ENCODE results near the gene LRTM2.

The LRTM2 gene

DNA sequence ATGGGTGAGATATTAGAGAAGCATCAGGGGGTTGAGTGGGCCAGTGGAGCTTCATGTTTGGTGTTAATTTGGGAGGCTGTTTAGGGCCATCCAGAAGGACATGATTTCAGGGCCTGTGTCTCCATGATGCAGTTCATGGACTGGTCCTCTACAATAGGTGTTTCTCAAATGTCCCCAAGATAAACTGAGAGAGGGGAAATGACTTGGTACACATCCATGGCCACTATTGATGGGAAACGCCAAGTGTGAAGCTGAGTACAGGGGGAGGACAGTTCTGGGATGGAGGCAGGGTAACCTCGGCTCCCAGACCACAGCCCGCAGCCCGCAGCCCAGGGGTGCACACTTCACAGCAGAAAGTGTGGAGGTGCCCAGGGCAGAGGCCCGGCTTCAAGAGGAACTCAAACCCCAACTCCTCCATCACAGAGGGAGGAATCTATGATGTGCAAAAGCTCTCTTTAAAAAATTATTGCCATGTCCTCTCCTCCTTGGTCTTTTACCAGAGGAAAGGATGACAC is 64.8 kb downstream of the LRTM2 start:
- intact Hi-C loops (cut with DNase I; ENCODE audit: low total_unique reads) = no loop called here
- H3K27ac ChIP-seq = no peak overlapping the region
- no peaks in the 10 kb centered on the region for H3K36me3 ChIP-seq
- DNase-seq = no peak
- TF ChIP-seq, protein P1, sequence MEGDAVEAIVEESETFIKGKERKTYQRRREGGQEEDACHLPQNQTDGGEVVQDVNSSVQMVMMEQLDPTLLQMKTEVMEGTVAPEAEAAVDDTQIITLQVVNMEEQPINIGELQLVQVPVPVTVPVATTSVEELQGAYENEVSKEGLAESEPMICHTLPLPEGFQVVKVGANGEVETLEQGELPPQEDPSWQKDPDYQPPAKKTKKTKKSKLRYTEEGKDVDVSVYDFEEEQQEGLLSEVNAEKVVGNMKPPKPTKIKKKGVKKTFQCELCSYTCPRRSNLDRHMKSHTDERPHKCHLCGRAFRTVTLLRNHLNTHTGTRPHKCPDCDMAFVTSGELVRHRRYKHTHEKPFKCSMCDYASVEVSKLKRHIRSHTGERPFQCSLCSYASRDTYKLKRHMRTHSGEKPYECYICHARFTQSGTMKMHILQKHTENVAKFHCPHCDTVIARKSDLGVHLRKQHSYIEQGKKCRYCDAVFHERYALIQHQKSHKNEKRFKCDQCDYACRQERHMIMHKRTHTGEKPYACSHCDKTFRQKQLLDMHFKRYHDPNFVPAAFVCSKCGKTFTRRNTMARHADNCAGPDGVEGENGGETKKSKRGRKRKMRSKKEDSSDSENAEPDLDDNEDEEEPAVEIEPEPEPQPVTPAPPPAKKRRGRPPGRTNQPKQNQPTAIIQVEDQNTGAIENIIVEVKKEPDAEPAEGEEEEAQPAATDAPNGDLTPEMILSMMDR (IDR thresholded peaks at IDR 0.05) = no peak
- peaks cover 0 to under 1% of the 10 kb centered on the region in 2 donors for H3K27me3 ChIP-seq
- H3K9me3 ChIP-seq = no peaks in the 10 kb centered on the region
- H3K4me1 ChIP-seq = no peaks in the 10 kb centered on the region
- H3K4me3 ChIP-seq = no peak overlapping the region

DNA sequence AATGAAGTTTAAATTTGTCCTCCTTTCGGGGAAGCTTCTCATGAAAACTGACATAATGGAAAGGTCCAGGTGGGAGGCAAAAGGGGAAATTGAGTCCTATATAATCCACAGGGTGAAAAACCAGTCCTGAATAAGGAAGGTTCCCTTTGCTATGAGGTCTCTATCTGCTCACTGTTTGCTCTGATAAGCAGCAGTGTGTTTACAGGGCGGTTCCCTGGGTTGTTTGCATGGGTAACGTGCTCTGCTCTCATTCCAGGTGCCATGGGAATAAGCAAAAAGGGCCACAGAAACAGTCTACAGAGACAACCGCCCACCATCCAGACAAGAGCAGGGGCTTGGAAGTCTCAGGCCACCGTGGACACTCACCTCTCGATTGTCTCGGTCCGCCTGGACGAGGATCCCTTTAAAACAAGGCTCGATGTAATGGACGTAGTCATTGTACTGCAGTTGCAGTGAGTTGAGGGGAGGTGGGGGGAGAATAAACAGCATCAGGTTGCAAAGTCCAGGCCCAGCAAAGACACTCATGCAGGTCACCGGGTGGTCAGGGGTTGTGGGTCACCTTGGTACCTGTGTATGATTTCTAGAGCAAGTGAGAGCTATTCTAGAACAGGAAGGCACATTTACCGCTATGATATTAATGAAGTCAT is 65.4 kb downstream of the LRTM2 start:
- TF ChIP-seq, protein P1 (IDR thresholded peaks at IDR 0.05) = no peak
- intact Hi-C loops (cut with DNase I; ENCODE audit: low total_unique reads) = no loop called here
- H3K4me3 ChIP-seq = no peak overlapping the region
- H3K27ac ChIP-seq = no peak overlapping the region
- no peak for DNase-seq
- no peaks in the 10 kb centered on the region for H3K27me3 ChIP-seq
- no peaks in the 10 kb centered on the region for H3K4me1 ChIP-seq
- peaks cover 0 to 4% (median 0%) of the 10 kb centered on the region in 3 donors for H3K9me3 ChIP-seq
- H3K36me3 ChIP-seq = no peaks in the 10 kb centered on the region
